Natural killer cell (primary cell): Measurements from ENCODE around the gene CERCAM. TPM values are rescaled to one million over a fixed set of nuclear protein-coding genes. Genes with fewer than 3 reads are reported as not detected.

Experiments used
- ATAC-seq, 3 donors: fragments of 150-1000 bp in 2 of 3; fragments of 200-7000 bp in 1 of 3; cut with Tn5 transposase; 1 replicate in 1 of 3; 2 replicates in 2 of 3; pipeline ENCODE4 v1.10.0; 2021; ENCODE audit warnings: mild to moderate bottlenecking in 2 of 3, moderate library complexity in 2 of 3
- DNase-seq, 2 donors: peaks; one replicate each; pipeline versions ENCODE4 v3.0.0 to v3.0.0-alpha.2; 2013 to 2021; ENCODE audit warnings: mixed read lengths in 1 of 2
- H3K27ac ChIP-seq: one replicate; pipeline ENCODE4 v1.5.1; 2013; ENCODE audit warnings: mild to moderate bottlenecking, low read length
- H3K27me3 ChIP-seq: one replicate; pipeline ENCODE4 v1.6.1; 2013; ENCODE audit warnings: low read length; ENCODE audit not compliant: control insufficient read depth, insufficient read depth
- H3K36me3 ChIP-seq: one replicate; pipeline ENCODE4 v1.6.1; 2013; ENCODE audit warnings: low read length; ENCODE audit not compliant: control insufficient read depth, insufficient read depth
- H3K4me1 ChIP-seq: one replicate; pipeline ENCODE4 v1.6.1; 2013; ENCODE audit warnings: low read length; ENCODE audit not compliant: control insufficient read depth, insufficient read depth
- H3K4me3 ChIP-seq: one replicate; pipeline ENCODE4 v1.5.1; 2013; ENCODE audit warnings: low read length
- H3K9me3 ChIP-seq: one replicate; pipeline ENCODE4 v1.6.1; 2013; ENCODE audit warnings: low read length; ENCODE audit not compliant: control insufficient read depth, insufficient read depth
- H3K27ac Mint-ChIP-seq, 2 donors: one replicate each; pipeline ENCODE4 v1.8.0; 2022; ENCODE audit warnings: mild to moderate bottlenecking in 2 of 2, mixed read lengths in 2 of 2, moderate library complexity in 1 of 2
- H3K27me3 Mint-ChIP-seq, 2 donors: one replicate each; pipeline ENCODE4 v1.8.0; 2022; ENCODE audit warnings: low read depth in 2 of 2, mixed read lengths in 2 of 2
- H3K36me3 Mint-ChIP-seq: one replicate; pipeline ENCODE4 v1.8.0; 2022; ENCODE audit warnings: mixed read lengths
- H3K4me1 Mint-ChIP-seq, 2 donors: one replicate each; pipeline ENCODE4 v1.8.0; 2022; ENCODE audit warnings: mixed read lengths in 2 of 2
- H3K4me3 Mint-ChIP-seq: one replicate; pipeline ENCODE4 v1.8.0; 2022; ENCODE audit warnings: mild to moderate bottlenecking, moderate library complexity, mixed read lengths
- H3K9me3 Mint-ChIP-seq, 2 donors: one replicate each; pipeline ENCODE4 v1.8.0; 2022; ENCODE audit warnings: mixed read lengths in 2 of 2
- intact Hi-C: fragments of 100-400 bp; cut with micrococcal nuclease; formaldehyde crosslinking; loops from one replicate; pipeline ENCODE4 v1.14.2; 2022
- total RNA-seq, 4 donors: library from RNA; stranded (reverse); fragments of 120-200 nt in 1 of 4; gene quantifications; one replicate each; pipeline versions ENCODE4 v1.2.3 to v1.2.4, GENCODE V29; 2013 to 2022
- TF ChIP-seq, protein P1 (sequence below): fragments of 200-600 bp; IDR thresholded peaks from one replicate; pipeline ENCODE4 v1.8.0; 2022; ENCODE audit warnings: antibody characterized with exemption

CERCAM gene
- total RNA-seq, 3 donors from 2014 or later (not counting 1 experiment from before 2014, with no cell fraction given) = 11.5 to 29.6 (median 24.2) TPM

DNA sequence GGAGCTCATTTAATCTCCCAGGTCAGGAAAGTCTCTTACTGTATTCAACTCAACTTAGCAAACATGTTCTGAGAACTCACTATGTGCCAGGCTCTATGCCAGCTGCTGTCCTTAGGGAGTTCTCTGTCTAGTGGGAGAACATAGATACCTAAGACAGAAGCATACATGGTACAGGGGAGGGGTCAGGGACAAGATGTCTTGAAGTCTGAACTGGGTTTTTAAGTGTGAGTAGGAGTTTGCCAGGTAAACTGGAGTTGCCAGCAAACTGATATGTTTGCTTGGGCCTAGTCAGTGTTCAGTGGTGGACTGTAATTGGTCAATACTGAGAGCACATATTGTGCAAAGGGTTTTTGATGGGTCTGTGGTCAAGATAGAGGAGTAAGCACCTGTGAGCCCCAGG lies 65.5 kb downstream of the CERCAM start:
- ATAC-seq (no peak), DNase-seq (no peak)
- Histone ChIP-seq H3K36me3 (peaks cover 73% of the 10 kb centered on the region), H3K4me1 (no peaks in the 10 kb centered on the region), H3K9me3 (no peaks in the 10 kb centered on the region), H3K4me3 (no peak overlapping the region), H3K27me3 (no peaks in the 10 kb centered on the region), H3K27ac (no peak overlapping the region)
- TF ChIP-seq, protein P1, sequence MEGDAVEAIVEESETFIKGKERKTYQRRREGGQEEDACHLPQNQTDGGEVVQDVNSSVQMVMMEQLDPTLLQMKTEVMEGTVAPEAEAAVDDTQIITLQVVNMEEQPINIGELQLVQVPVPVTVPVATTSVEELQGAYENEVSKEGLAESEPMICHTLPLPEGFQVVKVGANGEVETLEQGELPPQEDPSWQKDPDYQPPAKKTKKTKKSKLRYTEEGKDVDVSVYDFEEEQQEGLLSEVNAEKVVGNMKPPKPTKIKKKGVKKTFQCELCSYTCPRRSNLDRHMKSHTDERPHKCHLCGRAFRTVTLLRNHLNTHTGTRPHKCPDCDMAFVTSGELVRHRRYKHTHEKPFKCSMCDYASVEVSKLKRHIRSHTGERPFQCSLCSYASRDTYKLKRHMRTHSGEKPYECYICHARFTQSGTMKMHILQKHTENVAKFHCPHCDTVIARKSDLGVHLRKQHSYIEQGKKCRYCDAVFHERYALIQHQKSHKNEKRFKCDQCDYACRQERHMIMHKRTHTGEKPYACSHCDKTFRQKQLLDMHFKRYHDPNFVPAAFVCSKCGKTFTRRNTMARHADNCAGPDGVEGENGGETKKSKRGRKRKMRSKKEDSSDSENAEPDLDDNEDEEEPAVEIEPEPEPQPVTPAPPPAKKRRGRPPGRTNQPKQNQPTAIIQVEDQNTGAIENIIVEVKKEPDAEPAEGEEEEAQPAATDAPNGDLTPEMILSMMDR = no peak
- Mint-ChIP-seq H3K9me3 (no peaks in the 10 kb centered on the region), H3K36me3 (peaks cover 13% of the 10 kb centered on the region), H3K4me1 (no peaks in the 10 kb centered on the region), H3K27ac (peak overlapping the region in 1 of 2 donors; percentile 28), H3K4me3 (no peak overlapping the region), H3K27me3 (no peaks in the 10 kb centered on the region)
- intact Hi-C loops = no loop called here

Other genes with a start within 250 kb of the CERCAM start
- 100 to 1,000 TPM; 152 to 165 (median 159) TPM for gene CIZ1, start 229.3 kb upstream of the CERCAM start, total RNA-seq
- 1 to 10 TPM; 1.4 to 8.1 (median 2.6) TPM for gene DNM1, start 217.5 kb upstream of the CERCAM start, total RNA-seq
- gene GOLGA2, start 144.8 kb upstream of the CERCAM start, total RNA-seq = 100 to 1,000 TPM in 1 of 3 donors, 10 to 100 TPM in 2; 78.0 to 101 (median 90.9) TPM
- gene SWI5, start 144.6 kb upstream of the CERCAM start, total RNA-seq = 1 to 10 TPM; 6.3 to 9.3 (median 8.4) TPM
- gene TRUB2, start 98.4 kb upstream of the CERCAM start, total RNA-seq = 10 to 100 TPM in 2 of 3 donors, 1 to 10 TPM in 1; 8.8 to 12.0 (median 11.3) TPM
- 10 to 100 TPM; 28.2 to 34.5 (median 30.4) TPM for gene COQ4, start 98.0 kb upstream of the CERCAM start, total RNA-seq
- gene SLC27A4, start 80.3 kb upstream of the CERCAM start, total RNA-seq = 10 to 100 TPM in 2 of 3 donors, 1 to 10 TPM in 1; 7.7 to 12.3 (median 11.2) TPM
- 10 to 100 TPM; 39.4 to 47.8 (median 46.7) TPM for gene URM1, start 49.5 kb upstream of the CERCAM start, total RNA-seq
- gene ODF2, start 35.1 kb downstream of the CERCAM start, total RNA-seq = 10 to 100 TPM; 36.4 to 44.4 (median 37.5) TPM
- 10 to 100 TPM; 21.2 to 33.3 (median 23.3) TPM for gene GLE1, start 83.9 kb downstream of the CERCAM start, total RNA-seq
- gene SPTAN1, start 131.7 kb downstream of the CERCAM start, total RNA-seq = 100 to 1,000 TPM; 301 to 420 (median 400) TPM
- 1 to 10 TPM; 5.2 to 6.3 (median 5.5) TPM for gene DYNC2I2, start 236.0 kb downstream of the CERCAM start, total RNA-seq